Calu3 (cell line): ENCODE measurements around the gene RETN. TPM values are rescaled to one million over a fixed set of nuclear protein-coding genes. Genes with fewer than 3 reads are reported as not detected.

Experiments used
- BruUV-seq: library from RNA; stranded (reverse); fragments of 400-500 nt; replicated peaks from 2 replicates; lab custom pipeline; 2021; lab: Mats Ljungman, UMichigan
- CTCF ChIA-PET: fragments of 300-600 bp; sonication (Branson Sonifier 250); formaldehyde crosslinking; loops from one replicate; lab custom pipeline; 2022; ENCODE audit warnings: antibody characterized with exemption; lab: Charles Lee
- DNase-seq: peaks from one replicate; pipeline ENCODE4 v3.0.0; 2022
- H3K27ac Mint-ChIP-seq: one replicate; pipeline ENCODE4 v1.8.0; 2022; ENCODE audit warnings: mixed read lengths; ENCODE audit not compliant: unreplicated experiment
- H3K27me3 Mint-ChIP-seq: one replicate; pipeline ENCODE4 v1.8.0; 2022; ENCODE audit warnings: mixed read lengths; ENCODE audit not compliant: unreplicated experiment
- H3K36me3 Mint-ChIP-seq: one replicate; pipeline ENCODE4 v1.8.0; 2022; ENCODE audit warnings: mild to moderate bottlenecking, moderate library complexity, mixed read lengths; ENCODE audit not compliant: insufficient read depth, unreplicated experiment
- H3K4me1 Mint-ChIP-seq: one replicate; pipeline ENCODE4 v1.8.0; 2022; ENCODE audit warnings: mild to moderate bottlenecking, low read depth, mixed read lengths; ENCODE audit not compliant: unreplicated experiment
- H3K4me3 Mint-ChIP-seq: one replicate; pipeline ENCODE4 v1.8.0; 2022; ENCODE audit warnings: mild to moderate bottlenecking, low read depth, moderate library complexity, mixed read lengths; ENCODE audit not compliant: unreplicated experiment
- H3K9me3 Mint-ChIP-seq: one replicate; pipeline ENCODE4 v1.8.0; 2022; ENCODE audit warnings: low read depth, mixed read lengths; ENCODE audit not compliant: unreplicated experiment
- intact Hi-C: fragments of 100-400 bp; cut with micrococcal nuclease; formaldehyde crosslinking; loops from one replicate; pipeline ENCODE4 v1.10.0; 2022; ENCODE audit not compliant: unreplicated experiment
- total RNA-seq: library from RNA; stranded (reverse); gene quantifications from 2 replicates; pipeline ENCODE4 v1.2.3, GENCODE V29; 2022
- TF ChIP-seq, protein P1 (sequence below): fragments of 200-600 bp; IDR thresholded peaks from one replicate; pipeline ENCODE4 v1.8.0; 2022; ENCODE audit warnings: antibody characterized with exemption; ENCODE audit not compliant: unreplicated experiment

The RETN gene
- total RNA-seq, 1 experiment from 2014 or later: not detected

DNA sequence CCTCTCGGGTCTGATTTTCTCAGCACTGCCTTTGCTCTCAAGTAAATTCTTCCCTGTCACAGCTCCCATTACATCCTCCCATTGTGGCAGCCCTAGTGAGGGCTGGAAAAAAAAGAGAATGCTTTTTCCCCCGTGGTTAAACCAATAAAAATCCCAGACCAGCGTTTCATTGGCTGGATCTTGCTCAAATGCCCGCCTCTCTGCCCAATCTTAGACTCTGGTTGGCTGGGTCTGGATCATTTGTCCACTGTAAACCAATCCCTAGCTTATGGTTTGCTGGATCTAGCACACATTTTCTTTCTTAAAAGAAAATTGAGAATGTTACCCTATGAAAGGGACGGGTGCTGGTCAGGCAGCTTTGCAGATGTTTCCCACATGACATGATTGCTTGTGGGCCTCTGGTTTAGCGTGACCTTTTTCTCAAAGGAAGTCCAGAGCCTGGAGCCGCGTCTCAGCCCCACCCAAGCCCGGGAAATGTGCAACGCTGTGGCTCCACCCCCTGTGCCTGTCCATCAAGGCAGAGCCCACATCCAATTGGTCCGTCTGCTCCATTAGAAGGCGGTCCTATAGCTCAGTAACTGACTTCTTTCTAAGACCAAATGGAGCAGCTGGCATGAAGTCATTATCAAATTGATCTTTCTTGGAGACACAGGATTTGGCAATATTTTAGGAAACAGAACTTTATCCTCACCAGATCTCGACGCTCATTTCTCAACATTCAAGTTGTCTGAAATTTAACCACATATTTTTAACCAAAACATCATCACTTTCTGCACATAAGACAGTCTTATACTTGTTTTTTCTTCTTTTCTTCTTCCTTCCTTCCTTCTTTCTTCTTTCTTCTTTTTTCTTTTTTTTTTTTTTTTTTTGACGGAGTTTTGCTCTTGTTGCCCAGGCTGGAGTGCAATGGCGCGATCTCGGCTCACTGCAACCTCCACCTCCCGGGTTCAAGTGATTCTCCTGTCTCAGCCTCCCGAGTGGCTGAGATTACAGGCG lies 5.5 kb downstream of the RETN start:
- intact Hi-C loops: no loop called here
- H3K9me3 Mint-ChIP-seq: no peaks in the 10 kb centered on the region
- peak; percentile 59 for DNase-seq
- TF ChIP-seq, protein P1, sequence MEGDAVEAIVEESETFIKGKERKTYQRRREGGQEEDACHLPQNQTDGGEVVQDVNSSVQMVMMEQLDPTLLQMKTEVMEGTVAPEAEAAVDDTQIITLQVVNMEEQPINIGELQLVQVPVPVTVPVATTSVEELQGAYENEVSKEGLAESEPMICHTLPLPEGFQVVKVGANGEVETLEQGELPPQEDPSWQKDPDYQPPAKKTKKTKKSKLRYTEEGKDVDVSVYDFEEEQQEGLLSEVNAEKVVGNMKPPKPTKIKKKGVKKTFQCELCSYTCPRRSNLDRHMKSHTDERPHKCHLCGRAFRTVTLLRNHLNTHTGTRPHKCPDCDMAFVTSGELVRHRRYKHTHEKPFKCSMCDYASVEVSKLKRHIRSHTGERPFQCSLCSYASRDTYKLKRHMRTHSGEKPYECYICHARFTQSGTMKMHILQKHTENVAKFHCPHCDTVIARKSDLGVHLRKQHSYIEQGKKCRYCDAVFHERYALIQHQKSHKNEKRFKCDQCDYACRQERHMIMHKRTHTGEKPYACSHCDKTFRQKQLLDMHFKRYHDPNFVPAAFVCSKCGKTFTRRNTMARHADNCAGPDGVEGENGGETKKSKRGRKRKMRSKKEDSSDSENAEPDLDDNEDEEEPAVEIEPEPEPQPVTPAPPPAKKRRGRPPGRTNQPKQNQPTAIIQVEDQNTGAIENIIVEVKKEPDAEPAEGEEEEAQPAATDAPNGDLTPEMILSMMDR: no peak
- CTCF ChIA-PET: interaction anchor here (0.6 kb wide), 1 partner anchor 78 kb away, joined by 8 read pairs; no protein-coding TSS in a partner anchor
- no TSS peak for BruUV-seq
- no peaks in the 10 kb centered on the region for H3K36me3 Mint-ChIP-seq
- H3K27me3 Mint-ChIP-seq: peaks cover 79% of the 10 kb centered on the region
- H3K4me1 Mint-ChIP-seq: peaks cover 8% of the 10 kb centered on the region
- H3K4me3 Mint-ChIP-seq: no peak overlapping the region
- no peak overlapping the region for H3K27ac Mint-ChIP-seq

DNA sequence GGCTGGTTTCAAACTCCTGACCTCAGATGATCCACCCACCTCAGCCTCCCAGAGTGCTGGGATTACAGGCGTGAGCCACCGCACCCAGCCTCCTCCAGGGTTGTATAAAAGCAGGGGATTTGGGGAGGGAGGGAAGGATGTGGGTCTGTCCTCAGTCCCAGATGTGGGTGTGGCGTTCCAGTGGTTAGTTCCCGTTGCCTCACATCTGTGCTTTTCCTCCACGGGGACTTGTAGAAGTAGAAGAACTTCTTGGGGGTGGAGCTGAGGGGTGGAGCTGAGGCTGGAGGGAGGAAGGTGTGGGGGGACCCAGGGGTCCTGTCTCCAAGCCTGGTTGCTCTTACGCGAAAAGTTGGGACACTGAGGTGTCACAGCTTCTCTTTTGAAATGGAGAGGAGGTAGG lies 7.5 kb downstream of the RETN start:
- H3K4me3 Mint-ChIP-seq: no peak overlapping the region
- CTCF ChIA-PET: no interaction called here
- TF ChIP-seq, protein P1: no peak
- BruUV-seq: no TSS peak
- DNase-seq: no peak
- intact Hi-C loops: no loop called here
- peaks cover 11% of the 10 kb centered on the region for H3K36me3 Mint-ChIP-seq
- H3K9me3 Mint-ChIP-seq: no peaks in the 10 kb centered on the region
- peaks cover 67% of the 10 kb centered on the region for H3K27me3 Mint-ChIP-seq
- H3K27ac Mint-ChIP-seq: no peak overlapping the region
- H3K4me1 Mint-ChIP-seq: no peaks in the 10 kb centered on the region

DNA sequence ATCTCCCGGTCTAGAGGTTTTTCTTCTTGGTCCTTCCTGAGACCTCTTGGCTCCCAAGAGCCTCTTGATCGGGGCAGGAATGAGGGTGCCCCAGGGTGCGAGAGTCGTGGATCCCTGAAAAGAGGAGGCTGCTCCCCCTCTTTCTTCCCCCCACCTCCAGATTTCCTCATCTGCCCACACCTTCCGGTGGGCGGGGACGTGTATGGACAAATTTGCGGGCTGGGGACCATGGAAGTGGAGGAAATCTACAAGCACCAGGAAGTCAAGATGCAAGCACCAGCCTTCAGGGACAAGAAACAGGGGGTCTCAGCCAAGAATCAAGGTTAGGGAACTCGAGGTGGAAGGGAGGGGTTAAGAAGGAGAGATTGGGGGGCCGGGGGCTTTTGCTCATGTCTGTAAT lies 8.0 kb downstream of the RETN start, which contains the start of gene MCEMP1:
MCEMP1 (plus strand) TSS at position 237 of the 400 bp plus-strand sequence; CDS start at position 268, 31 bp downstream.
- no peak for DNase-seq
- no TSS peak for BruUV-seq
- intact Hi-C loops: no loop called here
- Mint-ChIP-seq H3K27me3 (peaks cover 67% of the 10 kb centered on the region), H3K4me3 (no peak within 1 kb of the TSS), H3K4me1 (no peaks in the 10 kb centered on the region), H3K36me3 (peaks cover 16% of the 10 kb centered on the region), H3K27ac (no peak within 1 kb of the TSS), H3K9me3 (no peaks in the 10 kb centered on the region)
- CTCF ChIA-PET: no interaction called here
- TF ChIP-seq, protein P1: no peak

DNA sequence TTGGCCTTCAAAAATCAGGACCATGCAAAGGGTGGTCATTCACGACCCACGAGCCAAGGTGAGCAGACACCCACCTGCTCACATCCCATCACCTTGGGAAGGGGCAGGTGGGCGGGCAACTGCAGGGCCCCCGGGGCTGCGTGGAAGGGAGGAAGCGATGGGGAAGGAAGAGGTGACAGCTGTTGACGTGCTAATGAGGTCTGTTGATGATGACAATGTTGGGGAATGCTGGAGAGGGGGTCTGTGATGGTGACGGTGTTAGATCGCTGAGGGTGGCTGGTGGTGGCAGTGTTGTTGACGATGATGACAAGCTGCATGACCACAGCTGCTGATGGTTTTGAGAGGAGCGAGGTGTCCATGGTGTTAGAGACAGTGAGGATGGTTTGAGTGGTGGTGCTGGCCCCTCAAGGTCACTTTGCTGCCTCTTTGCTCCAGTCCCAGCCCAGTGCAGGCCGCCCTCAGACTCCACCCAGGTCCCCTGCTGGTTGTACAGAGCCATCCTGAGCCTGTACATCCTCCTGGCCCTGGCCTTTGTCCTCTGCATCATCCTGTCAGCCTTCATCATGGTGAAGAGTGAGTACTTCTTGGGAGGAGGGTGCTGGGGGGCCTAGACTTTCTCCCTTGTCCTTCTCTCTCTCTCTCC lies 8.9 kb downstream of the RETN start:
- no TSS peak for BruUV-seq
- Mint-ChIP-seq H3K36me3 (peaks cover 17% of the 10 kb centered on the region), H3K27ac (no peak overlapping the region), H3K9me3 (no peaks in the 10 kb centered on the region), H3K4me3 (no peak overlapping the region), H3K27me3 (peaks cover 65% of the 10 kb centered on the region), H3K4me1 (no peaks in the 10 kb centered on the region)
- TF ChIP-seq, protein P1: no peak
- CTCF ChIA-PET: interaction anchor here (1.3 kb wide), 1 partner anchor 109 kb away, joined by 11 read pairs; no protein-coding TSS in a partner anchor
- intact Hi-C loops: no loop called here
- no peak for DNase-seq
